Caco-2 (cell line): ENCODE results near the gene ZNF26. TPM values are rescaled to one million over a fixed set of nuclear protein-coding genes. Genes with fewer than 3 reads are reported as not detected.

Source experiments
- BruUV-seq: library from RNA; stranded (reverse); fragments of 400-500 nt; replicated peaks from 2 replicates; lab custom pipeline; 2021; lab: Mats Ljungman, UMichigan
- CTCF ChIA-PET: fragments of 300-600 bp; sonication (Branson Sonifier 250); formaldehyde crosslinking; loops from one replicate; lab custom pipeline; 2022; ENCODE audit warnings: antibody characterized with exemption; lab: Charles Lee
- POLR2A ChIA-PET: fragments of 300-600 bp; sonication (Branson Sonifier 250); formaldehyde crosslinking; loops from one replicate; lab custom pipeline; 2022; ENCODE audit warnings: antibody characterized with exemption; lab: Charles Lee
- DNase-seq, 2 experiments: peaks; one replicate each; pipeline versions ENCODE4 v3.0.0 to v3.0.0-alpha.2; 2020 to 2022
- H3K27me3 ChIP-seq: replicated peaks from 2 replicates; pipeline ENCODE4 v1.6.0; 2011; ENCODE audit warnings: low read length; ENCODE audit not compliant: control insufficient read depth, insufficient read depth
- H3K36me3 ChIP-seq: 2 replicates; pipeline ENCODE4 v1.5.1; 2011; ENCODE audit warnings: low read length; ENCODE audit not compliant: control insufficient read depth, insufficient read depth
- H3K4me1 ChIP-seq: fragments of 250-450 bp; sonication (Bioruptor Pico); 2 replicates; pipeline ENCODE4 v1.5.1; 2020; ENCODE audit warnings: mild to moderate bottlenecking
- H3K4me3 ChIP-seq: 2 replicates; pipeline ENCODE4 v1.5.1; 2011; ENCODE audit warnings: low read depth, mild to moderate bottlenecking, control low read depth, low read length
- H3K9me3 ChIP-seq: fragments of 250-450 bp; sonication (Bioruptor Pico); 2 replicates; pipeline ENCODE4 v1.5.1; 2020; ENCODE audit warnings: mild to moderate bottlenecking, moderate library complexity
- H3K27ac Mint-ChIP-seq: one replicate; pipeline ENCODE4 v1.8.0; 2022; ENCODE audit warnings: mixed read lengths; ENCODE audit not compliant: unreplicated experiment
- H3K27me3 Mint-ChIP-seq: one replicate; pipeline ENCODE4 v1.8.0; 2022; ENCODE audit warnings: mixed read lengths; ENCODE audit not compliant: insufficient read depth, unreplicated experiment
- H3K36me3 Mint-ChIP-seq: one replicate; pipeline ENCODE4 v1.8.0; 2022; ENCODE audit warnings: mild to moderate bottlenecking, mixed read lengths; ENCODE audit not compliant: insufficient read depth, unreplicated experiment
- H3K4me1 Mint-ChIP-seq: one replicate; pipeline ENCODE4 v1.8.0; 2022; ENCODE audit warnings: low read depth, mixed read lengths; ENCODE audit not compliant: unreplicated experiment
- H3K4me3 Mint-ChIP-seq: one replicate; pipeline ENCODE4 v1.8.0; 2022; ENCODE audit warnings: mild to moderate bottlenecking, moderate library complexity, mixed read lengths; ENCODE audit not compliant: unreplicated experiment
- H3K9me3 Mint-ChIP-seq: one replicate; pipeline ENCODE4 v1.8.0; 2022; ENCODE audit warnings: mixed read lengths; ENCODE audit not compliant: unreplicated experiment
- intact Hi-C: fragments of 100-400 bp; cut with micrococcal nuclease; formaldehyde crosslinking; loops from one replicate; pipeline ENCODE4 v1.10.0; 2022; ENCODE audit not compliant: unreplicated experiment
- total RNA-seq: library from RNA; stranded (reverse); gene quantifications from 2 replicates; pipeline ENCODE4 v1.2.3, GENCODE V29; 2022
- TF ChIP-seq, protein P1 (sequence below), 2 experiments: fragments of 200-600 bp in 1 of 2; IDR thresholded peaks; 1 replicate in 1 of 2; 2 replicates in 1 of 2; pipeline versions ENCODE4 v1.5.1 to v1.8.0; 2011 to 2022; ENCODE audit warnings: antibody characterized with exemption in 1 of 2, control low read depth in 1 of 2, inconsistent platforms in 1 of 2, low read depth in 1 of 2, low read length in 1 of 2, mild to moderate bottlenecking in 1 of 2, moderate library complexity in 1 of 2; ENCODE audit not compliant: insufficient read depth in 1 of 2, severe bottlenecking in 1 of 2, unreplicated experiment in 1 of 2

Gene ZNF26
- total RNA-seq, 1 experiment from 2014 or later: 17.8 TPM

DNA sequence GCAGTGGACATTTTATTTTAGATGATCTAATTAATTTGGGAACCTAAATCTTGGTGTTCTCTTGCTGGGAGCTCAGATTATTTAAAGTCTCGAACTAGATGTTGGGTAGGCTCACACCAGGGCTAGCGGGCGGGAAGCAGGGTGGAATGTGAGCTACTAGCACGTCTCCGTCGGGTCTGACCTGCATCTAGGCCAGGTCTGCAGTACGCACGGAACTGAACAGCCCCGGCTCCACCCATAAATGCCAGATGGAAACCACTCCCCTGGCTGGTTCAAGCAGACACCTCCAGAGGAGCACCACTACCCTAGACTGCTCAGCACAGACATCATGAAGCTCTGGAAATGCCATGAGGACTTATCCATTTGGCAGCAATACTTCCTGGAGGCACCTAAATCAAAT, 40.4 kb upstream of the ZNF26 start:
- Mint-ChIP-seq H3K4me3 (no peak overlapping the region), H3K4me1 (no peaks in the 10 kb centered on the region), H3K36me3 (peaks cover 42% of the 10 kb centered on the region), H3K27me3 (no peaks in the 10 kb centered on the region), H3K27ac (no peak overlapping the region), H3K9me3 (peaks cover 23% of the 10 kb centered on the region)
- POLR2A ChIA-PET: no interaction called here
- Histone ChIP-seq H3K4me1 (no peaks in the 10 kb centered on the region), H3K36me3 (peaks cover 6% of the 10 kb centered on the region; the same call in 1 of the 2 replicates), H3K9me3 (peaks cover 18% of the 10 kb centered on the region), H3K27me3 (no peaks in the 10 kb centered on the region), H3K4me3 (no peak overlapping the region)
- BruUV-seq: no TSS peak
- CTCF ChIA-PET: no interaction called here
- TF ChIP-seq, protein P1, sequence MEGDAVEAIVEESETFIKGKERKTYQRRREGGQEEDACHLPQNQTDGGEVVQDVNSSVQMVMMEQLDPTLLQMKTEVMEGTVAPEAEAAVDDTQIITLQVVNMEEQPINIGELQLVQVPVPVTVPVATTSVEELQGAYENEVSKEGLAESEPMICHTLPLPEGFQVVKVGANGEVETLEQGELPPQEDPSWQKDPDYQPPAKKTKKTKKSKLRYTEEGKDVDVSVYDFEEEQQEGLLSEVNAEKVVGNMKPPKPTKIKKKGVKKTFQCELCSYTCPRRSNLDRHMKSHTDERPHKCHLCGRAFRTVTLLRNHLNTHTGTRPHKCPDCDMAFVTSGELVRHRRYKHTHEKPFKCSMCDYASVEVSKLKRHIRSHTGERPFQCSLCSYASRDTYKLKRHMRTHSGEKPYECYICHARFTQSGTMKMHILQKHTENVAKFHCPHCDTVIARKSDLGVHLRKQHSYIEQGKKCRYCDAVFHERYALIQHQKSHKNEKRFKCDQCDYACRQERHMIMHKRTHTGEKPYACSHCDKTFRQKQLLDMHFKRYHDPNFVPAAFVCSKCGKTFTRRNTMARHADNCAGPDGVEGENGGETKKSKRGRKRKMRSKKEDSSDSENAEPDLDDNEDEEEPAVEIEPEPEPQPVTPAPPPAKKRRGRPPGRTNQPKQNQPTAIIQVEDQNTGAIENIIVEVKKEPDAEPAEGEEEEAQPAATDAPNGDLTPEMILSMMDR (IDR thresholded peaks at IDR 0.05; ENCODE audit: insufficient read depth in 1 of 2, low read depth in 1 of 2, low read length in 1 of 2, severe bottlenecking in 1 of 2, unreplicated experiment in 1 of 2): no peak
- no peak for DNase-seq
- intact Hi-C loops: no loop called here

DNA sequence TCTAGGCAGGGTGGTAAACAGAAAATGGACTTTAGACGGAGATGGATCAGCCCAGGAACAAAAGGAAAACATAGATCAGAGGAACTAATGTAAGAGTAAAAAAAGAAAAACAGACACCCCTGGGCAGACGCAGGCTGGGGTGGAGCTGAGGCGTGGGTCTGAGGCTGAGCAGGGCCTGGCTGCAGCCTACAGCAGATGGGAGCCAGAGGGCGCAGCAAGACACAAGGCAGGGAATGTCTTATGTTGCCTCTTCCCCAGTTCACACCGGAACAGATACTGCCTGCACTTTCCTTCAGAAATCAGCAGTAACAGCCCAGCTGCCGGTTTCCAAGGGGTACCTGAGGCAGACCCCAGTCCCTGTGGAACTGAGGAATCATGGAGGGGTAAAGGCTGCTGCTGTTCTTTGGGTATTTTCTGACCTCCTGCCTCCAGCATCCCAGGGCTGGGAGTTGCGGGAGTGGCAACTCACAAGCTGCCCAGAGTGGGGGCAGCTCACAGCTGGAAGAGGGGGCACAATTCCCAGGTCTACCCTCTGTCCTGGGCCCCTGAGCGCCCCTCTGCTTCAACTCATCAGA, 39.8 kb upstream of the ZNF26 start:
- CTCF ChIA-PET: no interaction called here

DNA sequence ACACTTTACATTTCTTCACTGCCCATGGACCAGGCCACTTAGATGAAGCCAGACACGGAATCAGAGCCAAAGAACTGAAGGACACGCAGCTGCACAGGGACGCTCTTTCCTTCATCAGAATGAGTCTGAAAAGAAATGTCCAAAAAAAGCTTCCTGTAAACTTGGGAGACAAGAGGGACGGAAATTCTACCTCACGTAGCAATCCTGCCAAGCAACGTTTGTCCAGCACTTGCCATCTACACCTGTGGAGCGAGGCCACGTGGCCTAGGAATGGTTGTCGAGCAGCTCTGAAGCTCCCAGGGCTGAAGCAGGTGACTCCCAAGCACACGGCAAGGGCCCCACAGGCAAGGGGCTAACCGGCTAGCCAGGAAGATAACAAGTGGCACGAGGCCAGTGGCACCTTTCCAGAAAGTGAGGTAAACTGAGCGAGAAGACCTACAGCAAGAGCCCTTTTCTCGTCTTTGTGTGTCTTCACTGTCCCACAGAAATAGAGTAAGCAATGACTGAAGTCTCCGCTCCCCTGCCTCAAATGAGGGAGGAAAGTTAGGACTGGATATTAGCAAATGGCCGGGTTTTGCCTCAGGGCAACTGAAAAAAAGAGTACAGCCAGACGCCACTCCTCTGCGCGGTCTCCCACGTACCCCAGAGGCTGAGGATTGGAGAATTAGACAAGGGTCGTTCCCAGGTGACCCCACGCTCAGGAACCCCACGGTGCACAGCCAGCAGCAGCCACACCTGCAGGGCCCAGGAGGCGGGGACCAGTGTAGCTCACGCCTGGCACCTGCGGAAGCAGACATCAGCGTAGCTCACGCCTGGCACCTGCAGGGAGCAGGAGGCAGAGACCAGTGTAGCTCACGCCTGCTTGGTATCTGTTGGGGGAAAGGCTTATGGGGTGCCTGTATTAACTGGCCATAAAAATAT, 37.8 kb upstream of the ZNF26 start:
- Mint-ChIP-seq H3K27me3 (no peaks in the 10 kb centered on the region), H3K9me3 (peaks cover 14% of the 10 kb centered on the region), H3K36me3 (peaks cover 38% of the 10 kb centered on the region), H3K4me1 (no peaks in the 10 kb centered on the region), H3K27ac (no peak overlapping the region), H3K4me3 (no peak overlapping the region)
- no peak overlapping the region for H3K4me3 ChIP-seq
- BruUV-seq: no TSS peak
- DNase-seq: no peak
- CTCF ChIA-PET: no interaction called here
- H3K4me1 ChIP-seq: no peaks in the 10 kb centered on the region
- TF ChIP-seq, protein P1 (IDR thresholded peaks at IDR 0.05; ENCODE audit: insufficient read depth in 1 of 2, low read depth in 1 of 2, low read length in 1 of 2, severe bottlenecking in 1 of 2, unreplicated experiment in 1 of 2): no peak
- H3K36me3 ChIP-seq: 0 out of 2 replicates have a peak, but pooled peaks cover 2% of the 10 kb centered on the region
- intact Hi-C loops: no loop called here
- peaks cover 33% of the 10 kb centered on the region for H3K9me3 ChIP-seq
- H3K27me3 ChIP-seq: no peaks in the 10 kb centered on the region
- POLR2A ChIA-PET: no interaction called here

More for the DNA sequence above, 39.8 kb upstream of the ZNF26 start:
- intact Hi-C loops: no loop called here
- H3K9me3 ChIP-seq: peaks cover 24% of the 10 kb centered on the region
- no peak overlapping the region for H3K4me3 Mint-ChIP-seq
- peaks cover 22% of the 10 kb centered on the region for H3K9me3 Mint-ChIP-seq
- no peaks in the 10 kb centered on the region for H3K27me3 ChIP-seq
- H3K27ac Mint-ChIP-seq: no peak overlapping the region
- H3K27me3 Mint-ChIP-seq: no peaks in the 10 kb centered on the region
- DNase-seq: no peak
- no peaks in the 10 kb centered on the region for H3K4me1 ChIP-seq
- BruUV-seq: no TSS peak
- POLR2A ChIA-PET: no interaction called here
- H3K4me1 Mint-ChIP-seq: no peaks in the 10 kb centered on the region
- TF ChIP-seq, protein P1 (IDR thresholded peaks at IDR 0.05; ENCODE audit: insufficient read depth in 1 of 2, low read depth in 1 of 2, low read length in 1 of 2, severe bottlenecking in 1 of 2, unreplicated experiment in 1 of 2): no peak
- H3K4me3 ChIP-seq: no peak overlapping the region
- peaks cover 6% of the 10 kb centered on the region; the same call in 1 of the 2 replicates for H3K36me3 ChIP-seq
- peaks cover 42% of the 10 kb centered on the region for H3K36me3 Mint-ChIP-seq
